SU-DHL-6 (cell line): ENCODE data around the gene AATF.

Experiments used
- H2AFZ ChIP-seq: fragments of 200-600 bp; sonication (generic); 2 replicates; pipeline ENCODE4 v1.6.1; 2014; ENCODE audit warnings: low read depth, mild to moderate bottlenecking, moderate library complexity, mixed read lengths, antibody characterized with exemption, low read length; ENCODE audit not compliant: severe bottlenecking
- H3F3A ChIP-seq: fragments of 200-600 bp; shearing (Covaris generic); 2 replicates; pipeline ENCODE4 v1.6.0; 2016; ENCODE audit warnings: antibody characterized with exemption, mild to moderate bottlenecking; ENCODE audit not compliant: insufficient read depth
- H3K27ac ChIP-seq: fragments of 200-600 bp; sonication (generic); 2 replicates; pipeline ENCODE4 v1.5.1; 2016; ENCODE audit warnings: low read depth, mild to moderate bottlenecking, low read length, moderate library complexity, mixed read lengths
- H3K27me3 ChIP-seq: fragments of 200-600 bp; sonication (generic), shearing (Covaris generic); 2 replicates; pipeline ENCODE4 v1.6.0; 2014; ENCODE audit warnings: mild to moderate bottlenecking, low read length
- H3K36me3 ChIP-seq: fragments of 200-600 bp; sonication (generic); 2 replicates; pipeline ENCODE4 v1.6.1; 2014; ENCODE audit warnings: mild to moderate bottlenecking, low read length, mixed read lengths
- H3K4me2 ChIP-seq: fragments of 300-600, 200-600 bp; shearing (Covaris generic), sonication (generic); 2 replicates; pipeline ENCODE4 v1.6.0; 2014; ENCODE audit warnings: low read length, low read depth, mild to moderate bottlenecking; ENCODE audit not compliant: poor library complexity, severe bottlenecking
- H3K4me3 ChIP-seq: fragments of 200-600 bp; sonication (generic); 2 replicates; pipeline ENCODE4 v1.5.1; 2014; ENCODE audit warnings: antibody characterized with exemption, low read length, mild to moderate bottlenecking, mixed read lengths; ENCODE audit not compliant: insufficient read depth, poor library complexity, severe bottlenecking
- H3K79me2 ChIP-seq: fragments of 200-600 bp; sonication (generic); 2 replicates; pipeline ENCODE4 v1.6.1; 2014; ENCODE audit warnings: mild to moderate bottlenecking, low read length, moderate library complexity; ENCODE audit not compliant: insufficient read depth
- H3K9ac ChIP-seq: fragments of 200-600 bp; sonication (generic); 2 replicates; pipeline ENCODE4 v1.7.0; 2014; ENCODE audit warnings: mild to moderate bottlenecking, low read length
- H3K9me2 ChIP-seq: fragments of 200-600 bp; sonication (generic); replicated peaks from 2 replicates; pipeline ENCODE4 v1.6.1; 2014; ENCODE audit warnings: low read length; ENCODE audit not compliant: insufficient read depth
- H3K9me3 ChIP-seq: fragments of 200-600 bp; sonication (generic); 2 replicates; pipeline ENCODE4 v1.6.1; 2014; ENCODE audit warnings: low read length, mixed read lengths; ENCODE audit not compliant: insufficient read depth
- H4K20me1 ChIP-seq: fragments of 200-600 bp; sonication (generic); 2 replicates; pipeline ENCODE4 v1.6.1; 2014; ENCODE audit warnings: low read depth, mild to moderate bottlenecking, antibody characterized with exemption, low read length, moderate library complexity, mixed read lengths
- CTCF ChIP-seq: fragments of 200-600 bp; sonication (generic); IDR thresholded peaks from one replicate; pipeline ENCODE4 v1.5.1; 2017; ENCODE audit warnings: antibody characterized with exemption, mild to moderate bottlenecking, low read length, moderate library complexity; ENCODE audit not compliant: insufficient read depth, poor library complexity, severe bottlenecking
- EZH2phosphoT487 ChIP-seq: fragments of 200-600 bp; sonication (generic), shearing (Covaris generic); conservative IDR thresholded peaks from 2 replicates; pipeline ENCODE4 v1.6.1; 2018; ENCODE audit warnings: mild to moderate bottlenecking, antibody characterized with exemption, low read length, moderate library complexity, mixed read lengths

AATF gene

GRCh38 chr17:37092701-37093100, 143.9 kb downstream of the AATF start:
- Histone ChIP-seq H4K20me1 (no peaks in the 10 kb centered on the region), H3K27me3 (no peaks in the 10 kb centered on the region), H3F3A (no peaks in the 10 kb centered on the region), H3K4me2 (no peak overlapping the region), H3K9me2 (no peaks in the 10 kb centered on the region), H3K9ac (no peak overlapping the region), H3K4me3 (no peak overlapping the region), H3K79me2 (no peaks in the 10 kb centered on the region), H3K36me3 (peaks cover 15% of the 10 kb centered on the region; the same call in 1 of the 2 replicates), H3K9me3 (no peaks in the 10 kb centered on the region), H3K27ac (no peak overlapping the region), H2AFZ (no peak overlapping the region)
- TF ChIP-seq EZH2phosphoT487 (no peak), CTCF (no peak)

- Histone ChIP-seq H3K9ac (no peak overlapping the region), H3K4me3 (no peak overlapping the region), H3K4me2 (no peak overlapping the region), H3K27me3 (no peaks in the 10 kb centered on the region), H3K27ac (no peak overlapping the region), H3K36me3 (peaks cover 11% of the 10 kb centered on the region; the same call in 1 of the 2 replicates), H4K20me1 (no peaks in the 10 kb centered on the region), H3K9me3 (no peaks in the 10 kb centered on the region), H3K79me2 (no peaks in the 10 kb centered on the region), H2AFZ (no peak overlapping the region), H3K9me2 (no peaks in the 10 kb centered on the region), H3F3A (no peaks in the 10 kb centered on the region)
- TF ChIP-seq CTCF = no peak
- TF ChIP-seq EZH2phosphoT487 = no peak
Measured at GRCh38 chr17:37094391-37094790, 145.6 kb downstream of the AATF start.

GRCh38 chr17:37096071-37096470, 147.3 kb downstream of the AATF start:
- peaks cover 7% of the 10 kb centered on the region; the same call in 1 of the 2 replicates for H3K36me3 ChIP-seq
- no peaks in the 10 kb centered on the region for H3K9me3 ChIP-seq
- TF ChIP-seq CTCF (no peak), EZH2phosphoT487 (no peak)

GRCh38 chr17:37097154-37097553, 148.4 kb downstream of the AATF start:
- no peaks in the 10 kb centered on the region for H3K79me2 ChIP-seq
- H3K36me3 ChIP-seq = peaks cover 7% of the 10 kb centered on the region; the same call in 1 of the 2 replicates
- no peak overlapping the region for H3K4me2 ChIP-seq
- TF ChIP-seq CTCF = no peak
- TF ChIP-seq EZH2phosphoT487 = no peak
- no peaks in the 10 kb centered on the region for H3K9me2 ChIP-seq
- no peaks in the 10 kb centered on the region for H3F3A ChIP-seq
- no peaks in the 10 kb centered on the region for H3K9me3 ChIP-seq
- H3K27me3 ChIP-seq = no peaks in the 10 kb centered on the region
- H2AFZ ChIP-seq = no peak overlapping the region
- no peaks in the 10 kb centered on the region for H4K20me1 ChIP-seq
- no peak overlapping the region for H3K4me3 ChIP-seq
- no peak overlapping the region for H3K27ac ChIP-seq
- no peak overlapping the region for H3K9ac ChIP-seq

More at GRCh38 chr17:37096071-37096470, 147.3 kb downstream of the AATF start:
- H2AFZ ChIP-seq = no peak overlapping the region
- no peaks in the 10 kb centered on the region for H3K79me2 ChIP-seq
- H3K4me3 ChIP-seq = no peak overlapping the region
- H4K20me1 ChIP-seq = no peaks in the 10 kb centered on the region
- no peaks in the 10 kb centered on the region for H3K9me2 ChIP-seq
- H3K27ac ChIP-seq = no peak overlapping the region
- no peak overlapping the region for H3K9ac ChIP-seq
- H3F3A ChIP-seq = no peaks in the 10 kb centered on the region
- no peaks in the 10 kb centered on the region for H3K27me3 ChIP-seq
- H3K4me2 ChIP-seq = no peak overlapping the region
